ENCODE results near the gene FBXW7.

Gene FBXW7

DNA sequence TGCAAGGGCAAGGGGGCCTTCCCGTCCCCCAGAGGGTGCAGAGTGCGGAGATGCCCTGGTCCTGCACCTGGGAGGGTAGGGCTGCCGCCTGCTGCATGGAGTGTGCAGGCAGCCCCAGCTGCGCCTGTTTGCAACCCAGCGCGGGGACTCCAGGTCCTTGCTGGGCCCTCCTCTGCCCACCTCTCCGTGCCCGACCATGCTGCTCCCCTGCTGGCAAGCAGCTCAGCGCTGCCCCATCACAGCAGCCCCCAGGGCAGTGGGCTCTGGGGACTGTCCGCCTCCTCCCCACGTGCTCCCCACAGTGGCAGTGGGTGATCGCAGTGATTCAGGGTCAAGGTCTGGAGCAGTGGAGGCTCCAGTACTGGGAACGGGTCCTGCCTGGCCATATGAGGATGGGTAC is 5.0 kb upstream of the FBXW7 start:
- TF ChIP-seq, protein P1, sequence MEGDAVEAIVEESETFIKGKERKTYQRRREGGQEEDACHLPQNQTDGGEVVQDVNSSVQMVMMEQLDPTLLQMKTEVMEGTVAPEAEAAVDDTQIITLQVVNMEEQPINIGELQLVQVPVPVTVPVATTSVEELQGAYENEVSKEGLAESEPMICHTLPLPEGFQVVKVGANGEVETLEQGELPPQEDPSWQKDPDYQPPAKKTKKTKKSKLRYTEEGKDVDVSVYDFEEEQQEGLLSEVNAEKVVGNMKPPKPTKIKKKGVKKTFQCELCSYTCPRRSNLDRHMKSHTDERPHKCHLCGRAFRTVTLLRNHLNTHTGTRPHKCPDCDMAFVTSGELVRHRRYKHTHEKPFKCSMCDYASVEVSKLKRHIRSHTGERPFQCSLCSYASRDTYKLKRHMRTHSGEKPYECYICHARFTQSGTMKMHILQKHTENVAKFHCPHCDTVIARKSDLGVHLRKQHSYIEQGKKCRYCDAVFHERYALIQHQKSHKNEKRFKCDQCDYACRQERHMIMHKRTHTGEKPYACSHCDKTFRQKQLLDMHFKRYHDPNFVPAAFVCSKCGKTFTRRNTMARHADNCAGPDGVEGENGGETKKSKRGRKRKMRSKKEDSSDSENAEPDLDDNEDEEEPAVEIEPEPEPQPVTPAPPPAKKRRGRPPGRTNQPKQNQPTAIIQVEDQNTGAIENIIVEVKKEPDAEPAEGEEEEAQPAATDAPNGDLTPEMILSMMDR (IDR thresholded peaks at IDR 0.05; ENCODE audit: insufficient read depth, low read length, poor library complexity, severe bottlenecking), result no peak
- DNase-seq (ENCODE audit: extremely low read depth, insufficient read length), result no peak
- Histone ChIP-seq H3K27me3 (replicated peaks; ENCODE audit: control insufficient read depth, insufficient read depth, low read length) (no peaks in the 10 kb centered on the region), H3K4me3 (replicated peaks; ENCODE audit: low read depth, low read length) (no peak overlapping the region), H3K36me3 (ENCODE audit: control insufficient read depth, insufficient read depth, low read length) (peaks cover 4% of the 10 kb centered on the region)

DNA sequence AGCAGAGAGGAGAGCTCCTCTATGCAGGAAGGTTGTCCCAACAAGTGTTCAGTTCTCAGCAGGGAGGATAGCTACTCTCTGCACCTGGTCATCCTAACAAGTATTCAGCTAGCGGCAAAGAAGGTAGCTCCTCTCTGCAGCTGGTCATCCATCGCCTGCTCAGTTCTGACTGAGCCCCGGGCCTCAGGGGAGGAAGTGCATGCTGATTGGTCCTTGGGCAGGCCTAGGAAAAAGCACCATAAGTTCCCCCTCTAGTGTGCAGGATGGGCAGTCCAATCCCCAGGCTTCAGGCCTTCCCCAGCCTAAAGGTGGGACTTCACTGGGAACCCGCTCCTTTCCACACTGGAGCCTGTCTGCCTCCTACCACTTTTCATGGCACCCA is 4.4 kb upstream of the FBXW7 start:
- peak; percentile 43 for DNase-seq (ENCODE audit: extremely low read depth, insufficient read length)
- peak overlapping the region; percentile 38 for H3K4me3 ChIP-seq (replicated peaks; ENCODE audit: low read depth, low read length)
- TF ChIP-seq, protein P1 (IDR thresholded peaks at IDR 0.05; ENCODE audit: insufficient read depth, low read length, poor library complexity, severe bottlenecking), result peak; percentile 29

DNA sequence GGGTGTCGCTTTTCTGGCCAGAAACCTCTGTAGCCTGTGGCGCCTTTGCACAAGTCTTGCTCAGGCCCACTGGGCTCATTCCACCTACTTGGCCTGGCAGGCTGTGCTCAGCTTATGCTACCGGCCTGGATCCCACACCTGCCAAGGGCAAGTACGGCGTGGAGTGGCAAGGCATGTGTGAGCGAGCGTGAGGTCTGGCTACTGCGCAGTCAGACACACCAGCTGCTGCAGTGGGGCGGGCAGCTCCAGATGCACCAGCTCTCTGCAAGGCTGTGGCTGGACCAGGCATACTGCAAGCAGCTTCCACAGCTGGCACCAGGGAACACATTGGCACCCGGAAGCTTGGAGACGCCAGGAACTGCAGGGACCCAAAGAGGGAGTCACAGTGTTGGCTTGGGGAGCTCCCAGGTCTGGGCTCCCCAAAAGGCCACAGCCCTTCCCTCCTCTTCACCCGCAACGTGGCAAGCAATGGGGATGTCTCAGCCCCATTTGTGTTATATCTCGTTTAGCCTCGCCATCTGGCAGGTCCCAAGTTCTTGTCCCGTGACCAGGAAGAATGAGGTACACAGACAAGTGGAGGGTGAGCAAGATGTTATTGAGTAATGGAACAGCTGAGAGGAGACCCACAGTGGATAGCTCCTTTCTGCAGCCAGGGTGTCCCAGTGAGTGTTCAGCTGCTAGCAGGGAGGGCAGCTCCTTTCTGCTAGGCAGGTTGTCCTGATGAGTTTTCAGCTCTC is 3.8 kb upstream of the FBXW7 start:
- H3K36me3 ChIP-seq (ENCODE audit: control insufficient read depth, insufficient read depth, low read length), result peaks cover 4% of the 10 kb centered on the region
- DNase-seq (ENCODE audit: extremely low read depth, insufficient read length), result no peak
- H3K4me3 ChIP-seq (replicated peaks; ENCODE audit: low read depth, low read length), result peak overlapping the region; percentile 38
- TF ChIP-seq, protein P1 (IDR thresholded peaks at IDR 0.05; ENCODE audit: insufficient read depth, low read length, poor library complexity, severe bottlenecking), result no peak
- no peaks in the 10 kb centered on the region for H3K27me3 ChIP-seq (replicated peaks; ENCODE audit: control insufficient read depth, insufficient read depth, low read length)

More for the DNA sequence above, 4.4 kb upstream of the FBXW7 start:
- H3K27me3 ChIP-seq (replicated peaks; ENCODE audit: control insufficient read depth, insufficient read depth, low read length), result no peaks in the 10 kb centered on the region
- peaks cover 4% of the 10 kb centered on the region for H3K36me3 ChIP-seq (ENCODE audit: control insufficient read depth, insufficient read depth, low read length)

DNA sequence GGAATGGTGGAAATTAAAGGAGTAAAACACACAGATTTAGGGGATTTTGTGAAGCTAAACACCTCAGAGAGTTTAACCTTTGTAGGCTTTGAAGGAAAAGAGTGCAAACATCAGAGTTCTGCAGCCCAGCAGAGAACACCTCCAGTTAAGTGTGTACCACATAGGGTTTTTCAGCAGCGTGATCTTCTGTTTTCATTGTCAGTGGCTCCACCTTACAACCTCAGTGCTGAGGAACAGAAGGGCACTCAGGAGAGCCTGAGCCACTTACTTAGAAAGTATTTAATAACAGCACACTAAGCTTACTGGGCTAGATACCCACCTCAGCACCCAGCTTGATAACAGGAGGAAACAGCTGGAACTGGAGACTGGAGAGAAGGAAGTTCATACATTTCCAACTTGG is 2.0 kb upstream of the FBXW7 start:
- H3K27me3 ChIP-seq (replicated peaks; ENCODE audit: control insufficient read depth, insufficient read depth, low read length), result no peaks in the 10 kb centered on the region
- TF ChIP-seq, protein P1 (IDR thresholded peaks at IDR 0.05; ENCODE audit: insufficient read depth, low read length, poor library complexity, severe bottlenecking), result no peak
- DNase-seq (ENCODE audit: extremely low read depth, insufficient read length), result no peak
- peaks cover 4% of the 10 kb centered on the region for H3K36me3 ChIP-seq (ENCODE audit: control insufficient read depth, insufficient read depth, low read length)
- peak overlapping the region; percentile 93 for H3K4me3 ChIP-seq (replicated peaks; ENCODE audit: low read depth, low read length)

DNA sequence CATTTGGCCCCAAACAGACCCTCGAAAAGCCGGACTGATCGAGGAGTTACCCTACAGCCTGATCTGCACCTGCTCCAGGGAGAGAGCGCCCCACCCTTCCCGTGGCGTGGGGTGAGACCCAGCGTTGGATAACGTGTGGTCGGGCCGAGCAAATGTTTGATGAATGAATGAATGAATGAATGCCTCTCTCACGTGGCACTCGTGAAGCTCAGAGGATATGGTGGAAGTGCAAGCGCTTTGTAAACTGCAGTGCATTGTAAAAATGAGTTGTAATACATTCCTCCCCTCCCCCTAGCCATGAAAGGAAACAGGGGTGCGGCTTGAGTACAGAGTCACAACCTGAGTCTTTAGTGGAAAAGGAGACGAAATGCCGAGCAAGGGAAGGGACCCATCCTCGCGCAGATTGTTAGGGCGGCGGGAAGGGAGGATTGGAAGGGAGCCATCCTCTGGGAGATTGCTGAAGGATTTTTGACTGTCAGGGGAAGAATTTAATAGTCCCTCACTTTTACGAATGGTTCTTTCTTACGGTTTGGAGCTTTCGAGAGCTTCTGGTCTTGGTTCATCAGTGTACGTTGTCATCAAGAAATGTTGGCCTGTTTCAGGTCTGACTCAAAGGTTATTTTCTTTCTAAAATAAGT is 772 bp upstream of the FBXW7 start:
- H3K4me3 ChIP-seq (replicated peaks; ENCODE audit: low read depth, low read length), result peak overlapping the region; percentile 93
- no peak for DNase-seq (ENCODE audit: extremely low read depth, insufficient read length)
- TF ChIP-seq, protein P1 (IDR thresholded peaks at IDR 0.05; ENCODE audit: insufficient read depth, low read length, poor library complexity, severe bottlenecking), result no peak
- H3K36me3 ChIP-seq (ENCODE audit: control insufficient read depth, insufficient read depth, low read length), result peaks cover 4% of the 10 kb centered on the region
- no peaks in the 10 kb centered on the region for H3K27me3 ChIP-seq (replicated peaks; ENCODE audit: control insufficient read depth, insufficient read depth, low read length)

All from GM06990 (cell line).